ENCODE measurements around the gene CHAT.

The CHAT gene

GRCh38 chr10:49627644-49628247 lies 13.9 kb downstream of the CHAT start:
- DNase-seq (ENCODE audit: low read depth in 4 of 4, low spot score in 1 of 4): no peak

- DNase-seq (ENCODE audit: low read depth in 4 of 4, low spot score in 1 of 4): no peak
Measured at GRCh38 chr10:49628599-49628998, 14.8 kb downstream of the CHAT start.

- no peak for DNase-seq (ENCODE audit: low read depth in 4 of 4, low spot score in 1 of 4)
Measured at GRCh38 chr10:49629431-49629881, 15.6 kb downstream of the CHAT start.

- DNase-seq (ENCODE audit: low read depth in 4 of 4, low spot score in 1 of 4): no peak
Measured at GRCh38 chr10:49631975-49632374, 18.1 kb downstream of the CHAT start.

DNA sequence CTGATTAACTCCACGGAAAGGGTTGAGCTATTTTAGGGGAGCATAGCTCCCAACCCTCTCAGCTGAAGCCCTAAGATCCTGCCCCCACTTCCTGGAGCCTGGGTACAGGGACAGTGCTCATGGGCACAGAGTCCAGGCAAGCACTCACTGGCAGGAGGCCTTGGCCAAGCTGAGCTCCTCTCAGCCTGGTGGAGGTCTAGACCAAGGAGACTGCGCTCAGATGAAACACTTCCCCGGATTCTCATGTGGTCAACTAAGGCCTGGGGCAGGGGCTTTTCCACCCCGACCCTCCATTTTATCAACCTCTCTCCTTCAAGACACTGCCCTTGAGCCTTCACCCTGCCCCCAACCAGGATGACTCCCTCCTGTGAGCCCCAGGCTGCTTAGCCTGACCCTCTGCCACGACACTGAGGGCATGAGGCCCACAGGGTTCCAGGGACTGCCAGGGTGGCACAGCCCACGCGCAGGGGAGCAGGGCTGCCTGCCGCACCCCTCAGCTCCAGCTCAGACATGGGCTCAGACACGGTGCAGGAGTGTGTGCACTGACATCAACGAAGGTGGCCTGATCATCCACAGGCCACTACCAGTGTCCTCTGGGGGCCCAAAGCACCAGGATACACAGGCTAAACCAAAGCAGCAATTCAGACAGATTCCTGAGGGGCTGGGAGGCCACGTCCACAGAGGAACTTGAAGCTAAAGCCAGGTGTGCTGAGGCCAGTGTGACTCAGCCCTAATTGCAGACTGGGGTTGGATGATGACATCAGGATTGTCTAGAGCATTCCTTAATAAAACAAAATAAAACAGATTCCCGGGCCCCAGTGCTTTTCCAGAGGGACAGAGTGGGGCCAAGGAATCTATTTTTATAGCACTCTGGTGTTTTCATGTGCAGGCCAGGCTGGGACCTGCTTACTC lies 18.8 kb downstream of the CHAT start:
- DNase-seq (ENCODE audit: low read depth in 4 of 4, low spot score in 1 of 4): no peak

DNA sequence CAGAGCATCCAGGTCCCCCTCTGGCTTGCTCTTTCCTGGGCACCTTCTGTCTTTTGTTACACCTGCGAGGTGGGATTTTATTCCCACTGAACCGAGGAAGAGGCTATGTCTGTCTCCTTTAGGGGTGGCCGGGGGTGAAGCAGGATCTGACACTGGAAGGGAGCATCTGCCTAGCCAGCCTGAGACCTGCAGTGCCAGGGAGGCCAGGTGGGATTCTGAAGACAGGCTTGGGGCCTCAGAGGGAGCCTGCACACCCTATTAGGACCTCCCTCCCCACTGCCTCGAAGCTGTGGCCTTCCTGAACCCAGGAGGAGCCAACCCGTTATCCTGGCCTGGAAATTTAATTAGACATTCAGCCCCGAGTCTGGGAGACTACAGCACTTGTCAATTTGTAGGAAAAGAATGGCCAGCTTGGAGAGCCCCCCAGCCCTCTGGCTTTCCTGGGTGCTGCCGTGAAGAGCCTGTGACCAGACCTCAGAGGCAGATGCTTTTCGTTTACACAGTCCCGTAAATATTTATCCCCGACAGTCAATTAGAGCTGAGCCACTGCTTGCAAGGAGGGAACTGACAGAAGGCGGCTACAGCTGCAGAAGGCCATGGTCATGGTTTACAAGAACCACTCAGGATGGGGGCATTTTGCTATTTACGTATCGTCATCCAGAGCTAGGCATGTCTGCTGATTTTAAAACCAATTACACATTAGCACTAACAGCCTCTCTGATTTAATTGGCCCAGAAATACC lies 19.7 kb downstream of the CHAT start:
- no peak for DNase-seq (ENCODE audit: low read depth in 4 of 4, low spot score in 1 of 4)

DNA sequence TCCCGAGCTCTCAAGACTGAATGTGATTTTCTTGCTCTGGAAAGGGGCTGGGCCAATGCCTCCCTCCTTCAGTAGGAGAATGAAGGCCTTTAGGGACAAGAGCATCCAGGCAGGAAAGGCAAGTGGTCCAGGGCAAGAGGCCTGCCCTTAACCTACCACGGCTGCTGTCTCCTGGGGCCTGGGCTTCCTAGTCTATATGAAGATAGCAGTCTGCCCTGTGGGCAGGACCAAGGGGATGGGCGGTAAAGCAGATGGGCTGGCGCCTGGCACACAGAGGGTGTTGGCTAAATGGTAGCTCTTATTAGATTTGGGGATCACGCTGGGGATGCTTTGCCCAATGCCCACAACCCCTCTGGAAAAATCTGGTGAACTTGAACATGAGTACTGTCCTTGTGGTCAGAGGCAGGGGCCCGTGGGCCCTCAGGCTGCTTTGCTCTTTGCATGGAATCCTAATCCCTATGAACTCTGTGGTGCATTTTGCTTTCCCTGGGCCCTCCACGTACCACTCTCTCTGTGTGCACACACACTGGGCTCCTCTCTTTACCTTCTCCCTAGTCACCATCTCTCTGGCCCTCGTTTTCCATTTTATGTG lies 20.3 kb downstream of the CHAT start:
- DNase-seq (ENCODE audit: low read depth in 4 of 4, low spot score in 1 of 4): no peak

- DNase-seq (ENCODE audit: low read depth in 4 of 4, low spot score in 1 of 4): no peak
Measured at GRCh38 chr10:49642311-49642710, 28.5 kb downstream of the CHAT start.

DNA sequence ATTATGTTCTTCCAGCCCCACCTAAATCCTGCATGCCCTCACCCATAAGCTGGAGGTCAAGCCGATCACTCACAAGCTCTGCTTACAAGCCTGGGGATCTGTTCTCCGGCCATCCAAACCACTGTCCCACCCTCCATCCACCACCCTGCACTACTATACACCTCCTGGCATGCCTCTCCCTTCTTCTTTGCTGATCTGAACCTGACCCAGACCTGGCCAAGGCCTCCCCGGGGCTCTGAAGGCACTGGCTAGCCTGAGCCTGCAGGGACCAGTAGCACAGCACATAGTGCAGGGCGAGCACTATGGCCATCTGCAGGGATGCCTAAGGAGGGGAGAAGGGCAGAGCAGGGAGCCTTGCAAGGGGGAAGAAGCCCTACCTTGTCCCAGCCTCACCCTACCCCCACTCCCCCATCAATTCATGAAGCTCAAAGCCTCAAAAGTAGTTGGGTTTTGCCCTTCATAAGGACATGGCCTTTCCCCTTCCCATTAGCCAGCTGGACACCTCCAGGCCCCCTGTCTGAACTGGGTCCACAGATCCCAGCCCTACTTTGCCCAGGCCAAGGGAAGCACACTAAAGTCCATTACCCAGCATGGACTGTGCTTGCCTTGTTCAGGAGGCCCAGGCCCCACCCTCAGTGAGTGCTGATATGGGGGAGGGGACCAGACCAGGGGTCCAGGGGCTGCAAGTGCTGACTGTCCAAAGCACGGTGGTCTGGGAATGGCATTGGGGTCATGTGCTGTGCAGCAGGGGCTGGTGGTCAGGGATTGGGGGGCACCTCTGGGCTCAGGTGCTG lies 29.6 kb downstream of the CHAT start:
- no peak for DNase-seq (ENCODE audit: low read depth in 4 of 4, low spot score in 1 of 4)

DNA sequence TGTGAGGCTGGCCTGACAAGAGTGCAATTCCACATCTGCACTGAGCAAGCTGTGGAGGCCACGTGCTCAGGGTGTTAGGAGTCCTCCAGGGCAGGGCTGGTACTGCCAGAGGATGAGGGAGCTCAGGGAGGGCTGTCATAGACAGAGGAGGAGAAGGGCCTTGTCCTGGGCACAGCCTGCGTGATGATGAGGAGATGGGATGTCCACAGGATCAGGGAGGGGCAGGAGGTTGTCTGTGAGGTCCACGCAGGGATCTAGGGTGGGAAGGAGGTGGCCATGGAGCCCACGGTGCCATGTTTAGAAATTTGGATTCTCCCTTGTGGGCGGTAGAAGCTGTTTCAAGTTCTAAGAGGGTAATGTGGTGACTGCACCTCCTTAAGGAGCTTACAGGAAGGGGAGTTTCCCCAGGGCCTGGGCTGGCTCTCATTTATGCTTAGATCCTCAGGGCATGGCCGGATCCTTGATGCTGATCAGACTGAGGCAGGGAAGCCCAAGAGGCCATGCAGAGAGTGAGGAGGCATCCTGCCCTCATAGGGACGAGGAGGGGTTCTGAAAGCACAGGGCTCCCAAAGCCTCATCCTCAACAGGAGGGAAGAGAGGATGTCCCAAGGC lies 30.3 kb downstream of the CHAT start:
- no peak for DNase-seq (ENCODE audit: low read depth in 4 of 4, low spot score in 1 of 4)

- no peak for DNase-seq (ENCODE audit: low read depth in 4 of 4, low spot score in 1 of 4)
Measured at GRCh38 chr10:49645417-49645816, 31.6 kb downstream of the CHAT start.

DNA sequence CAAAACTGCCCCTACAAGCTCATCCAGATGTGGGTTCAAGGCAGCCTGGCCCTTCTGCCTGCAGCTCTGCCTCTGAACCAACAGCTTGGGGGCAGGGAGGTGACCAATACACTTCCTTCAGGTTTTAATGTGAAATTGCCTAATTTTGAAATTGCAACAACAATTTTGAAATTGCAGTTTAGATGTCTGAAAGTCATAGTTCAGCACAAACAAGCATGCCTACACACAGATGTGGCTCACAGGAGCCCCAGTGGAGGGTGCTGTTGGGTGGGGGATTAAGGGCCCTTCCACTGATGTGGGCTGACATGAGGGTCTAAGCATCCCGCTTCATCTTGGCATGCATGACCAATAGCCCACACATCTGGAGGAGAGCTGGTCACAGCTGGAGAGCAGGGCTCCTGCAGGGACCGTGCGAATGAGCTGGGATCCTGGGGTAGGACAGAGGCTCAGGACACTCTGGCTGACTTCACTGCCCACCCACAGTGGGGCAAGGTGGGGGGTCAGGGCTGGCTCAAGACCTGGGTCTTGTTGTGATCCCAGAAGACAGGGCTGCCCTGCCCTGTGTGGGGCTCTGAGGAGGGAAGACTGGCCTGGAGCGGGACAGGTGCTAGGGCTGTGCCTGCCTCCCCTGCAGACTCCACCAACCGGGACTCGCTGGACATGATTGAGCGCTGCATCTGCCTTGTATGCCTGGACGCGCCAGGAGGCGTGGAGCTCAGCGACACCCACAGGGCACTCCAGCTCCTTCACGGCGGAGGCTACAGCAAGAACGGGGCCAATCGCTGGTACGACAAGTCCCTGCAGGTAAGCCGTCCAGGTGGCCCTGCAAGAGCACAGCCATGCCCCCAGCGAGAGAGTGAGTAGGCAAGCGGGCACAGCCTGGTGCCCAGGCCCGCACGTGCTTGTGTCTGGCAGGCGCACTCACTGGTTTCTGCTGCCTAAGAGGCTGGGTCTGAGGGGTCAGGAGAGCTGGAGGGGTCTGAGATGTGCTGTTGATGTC lies 32.3 kb downstream of the CHAT start:
- DNase-seq (ENCODE audit: low read depth in 4 of 4, low spot score in 1 of 4): no peak

DNA sequence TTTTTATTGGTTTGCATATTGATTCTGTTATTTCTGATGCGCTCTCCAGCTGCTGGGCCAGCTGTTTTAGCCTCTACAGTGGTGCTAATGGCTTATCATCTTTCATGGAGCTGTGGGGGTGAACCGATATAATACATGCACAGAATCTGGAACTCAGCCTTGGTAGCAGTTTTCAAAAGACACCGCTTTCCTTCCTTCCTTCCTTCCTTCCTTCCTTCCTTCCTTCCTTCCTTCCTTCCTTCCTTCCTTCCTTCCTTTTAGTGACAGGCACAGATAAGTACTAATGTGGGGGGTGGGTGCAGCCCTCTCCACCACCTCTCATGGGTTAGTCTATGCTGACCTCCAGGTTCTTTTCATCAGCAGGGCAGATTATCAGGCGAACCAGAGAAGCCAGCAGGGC lies 33.7 kb downstream of the CHAT start:
- no peak for DNase-seq (ENCODE audit: low read depth in 4 of 4, low spot score in 1 of 4)

GRCh38 chr10:49647985-49648795 lies 34.4 kb downstream of the CHAT start:
- DNase-seq (ENCODE audit: low read depth in 4 of 4, low spot score in 1 of 4): no peak

DNA sequence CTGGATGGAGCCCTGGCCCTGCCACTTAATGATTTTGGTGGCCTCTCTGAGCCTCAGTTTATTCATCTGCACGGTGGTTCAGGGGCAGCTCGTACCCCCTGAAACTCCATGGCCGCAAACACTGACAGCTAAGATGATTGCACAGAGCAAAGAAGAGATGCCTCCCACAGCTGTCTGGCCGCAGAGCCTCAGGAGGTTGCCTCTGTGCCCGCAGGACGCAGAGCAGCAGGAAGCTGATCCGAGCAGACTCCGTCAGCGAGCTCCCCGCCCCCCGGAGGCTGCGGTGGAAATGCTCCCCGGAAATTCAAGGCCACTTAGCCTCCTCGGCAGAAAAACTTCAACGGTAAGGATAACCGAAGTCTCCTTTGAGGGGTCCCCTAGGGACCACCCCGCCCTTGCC lies 35.5 kb downstream of the CHAT start:
- peak in 1 of 4 experiments; percentile 11 for DNase-seq (ENCODE audit: low read depth in 4 of 4, low spot score in 1 of 4)

- no peak for DNase-seq (ENCODE audit: low read depth in 4 of 4, low spot score in 1 of 4)
Measured at GRCh38 chr10:49649936-49650723, 36.3 kb downstream of the CHAT start.

GRCh38 chr10:49650724-49651034 lies 36.8 kb downstream of the CHAT start:
- DNase-seq (ENCODE audit: low read depth in 4 of 4, low spot score in 1 of 4): no peak

Data from stimulated activated CD4-positive, alpha-beta T cell treated with anti-CD3 and anti-CD28 coated beads, Interleukin-1b, Interleukin-23, amount 100 ng/mL, for 24 hours (primary cell).